AG04449 (cell line): ENCODE results near the gene ROPN1.

Experiments
- CTCF ChIA-PET: fragments of 350-600 bp; formaldehyde crosslinking; extraction: SDS; loops from one replicate; lab custom pipeline; 2021; ENCODE audit warnings: antibody characterized with exemption; lab: Yijun Ruan, JAX
- POLR2A ChIA-PET: fragments of 400-600, 350-600 bp; formaldehyde crosslinking; extraction: SDS; loops from one replicate; lab custom pipeline; 2020; ENCODE audit warnings: antibody characterized with exemption, inconsistent platforms; lab: Yijun Ruan, JAX
- DNase-seq: peaks from one replicate; pipeline ENCODE4 v3.0.0-alpha.2; 2010; ENCODE audit warnings: low read depth, low spot score
- H3K4me3 ChIP-seq: 2 replicates; pipeline ENCODE4 v1.5.1; 2011; ENCODE audit warnings: low read depth, mild to moderate bottlenecking, control low read depth, low read length
- TF ChIP-seq, protein P1 (sequence below): IDR thresholded peaks from one replicate; pipeline ENCODE4 v1.5.1; 2011; ENCODE audit warnings: mild to moderate bottlenecking, moderate library complexity, low read length, control low read depth, inconsistent platforms; ENCODE audit not compliant: insufficient read depth; ENCODE audit errors: missing control alignments

ROPN1 gene

DNA sequence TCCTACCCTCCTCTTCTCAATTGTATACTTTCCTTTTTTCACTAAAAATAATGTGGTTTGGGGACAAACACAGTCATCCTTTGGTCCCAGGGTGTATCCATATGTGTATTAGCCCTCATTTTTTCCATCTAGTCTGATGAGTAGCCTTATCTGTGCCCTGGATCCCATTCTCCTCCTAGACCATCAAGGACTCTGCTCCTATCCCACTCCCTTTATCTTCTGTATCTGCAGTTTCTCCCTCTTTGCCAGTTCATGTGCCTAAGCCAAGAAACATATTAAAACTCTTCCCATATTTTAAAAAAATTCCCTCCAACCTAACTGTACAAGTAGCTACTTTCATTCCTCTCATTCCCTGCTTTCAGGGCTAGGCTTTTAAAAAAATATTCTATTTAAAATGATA, 56.1 kb downstream of the ROPN1 start:
- TF ChIP-seq, protein P1, sequence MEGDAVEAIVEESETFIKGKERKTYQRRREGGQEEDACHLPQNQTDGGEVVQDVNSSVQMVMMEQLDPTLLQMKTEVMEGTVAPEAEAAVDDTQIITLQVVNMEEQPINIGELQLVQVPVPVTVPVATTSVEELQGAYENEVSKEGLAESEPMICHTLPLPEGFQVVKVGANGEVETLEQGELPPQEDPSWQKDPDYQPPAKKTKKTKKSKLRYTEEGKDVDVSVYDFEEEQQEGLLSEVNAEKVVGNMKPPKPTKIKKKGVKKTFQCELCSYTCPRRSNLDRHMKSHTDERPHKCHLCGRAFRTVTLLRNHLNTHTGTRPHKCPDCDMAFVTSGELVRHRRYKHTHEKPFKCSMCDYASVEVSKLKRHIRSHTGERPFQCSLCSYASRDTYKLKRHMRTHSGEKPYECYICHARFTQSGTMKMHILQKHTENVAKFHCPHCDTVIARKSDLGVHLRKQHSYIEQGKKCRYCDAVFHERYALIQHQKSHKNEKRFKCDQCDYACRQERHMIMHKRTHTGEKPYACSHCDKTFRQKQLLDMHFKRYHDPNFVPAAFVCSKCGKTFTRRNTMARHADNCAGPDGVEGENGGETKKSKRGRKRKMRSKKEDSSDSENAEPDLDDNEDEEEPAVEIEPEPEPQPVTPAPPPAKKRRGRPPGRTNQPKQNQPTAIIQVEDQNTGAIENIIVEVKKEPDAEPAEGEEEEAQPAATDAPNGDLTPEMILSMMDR = no peak
- ChIA-PET POLR2A (interaction anchor here (0.7 kb wide), 1 partner anchor 349 kb away, joined by 3 read pairs; no protein-coding TSS in a partner anchor), CTCF (interaction anchor here (0.6 to 1.2 kb wide), 2 partner anchors 20 to 53 kb away, joined by 3 read pairs; no protein-coding TSS in a partner anchor)
- no peak overlapping the region for H3K4me3 ChIP-seq
- no peak for DNase-seq

- ChIA-PET CTCF (no interaction called here), POLR2A (no interaction called here)
- TF ChIP-seq, protein P1 = no peak
- DNase-seq = no peak
- H3K4me3 ChIP-seq = no peak overlapping the region
Measured at GRCh38 chr3:123934250-123934649, 57.7 kb downstream of the ROPN1 start.

DNA sequence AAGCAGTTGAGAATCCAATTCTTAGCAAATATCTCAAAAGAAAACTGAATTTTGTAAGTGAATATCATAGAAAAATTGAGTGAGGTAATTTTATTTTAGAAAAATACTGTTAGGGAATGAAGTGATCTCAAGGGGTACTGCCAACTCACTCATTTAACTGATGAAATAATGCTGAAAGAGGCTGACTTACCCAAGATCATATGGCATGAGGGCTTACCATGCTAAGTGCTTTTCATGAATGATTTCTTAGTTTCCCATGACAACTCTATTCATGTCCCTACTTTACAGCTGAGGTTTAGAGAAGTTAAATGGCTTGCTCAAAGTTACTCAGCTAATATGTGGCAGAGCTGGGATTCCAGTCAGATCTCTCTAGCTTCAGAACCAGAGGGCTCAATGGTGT, 61.5 kb downstream of the ROPN1 start:
- CTCF ChIA-PET = no interaction called here
- no peak for DNase-seq
- no peak overlapping the region for H3K4me3 ChIP-seq
- POLR2A ChIA-PET = no interaction called here
- TF ChIP-seq, protein P1 = no peak

DNA sequence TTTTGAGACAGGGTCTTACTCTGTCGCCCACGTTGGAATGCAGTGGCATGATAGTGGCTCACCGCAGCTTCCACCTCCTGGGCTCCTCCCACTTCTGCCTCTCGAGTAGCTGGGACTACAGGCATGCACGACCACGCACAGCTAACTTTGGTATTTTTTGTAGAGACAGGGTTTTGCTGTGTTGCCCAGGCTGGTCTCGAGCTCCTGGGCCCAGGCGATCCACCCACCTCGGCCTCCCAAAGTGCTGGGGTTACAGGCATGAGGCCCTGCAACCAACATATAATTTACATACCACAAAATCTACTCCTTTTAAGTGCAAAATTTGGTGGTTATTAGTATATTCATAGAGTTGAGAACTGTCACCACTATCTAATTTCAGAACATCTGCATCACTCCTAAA, 62.6 kb downstream of the ROPN1 start:
- ChIA-PET CTCF (no interaction called here), POLR2A (no interaction called here)
- TF ChIP-seq, protein P1 = no peak
- no peak for DNase-seq
- H3K4me3 ChIP-seq = no peak overlapping the region

- H3K4me3 ChIP-seq = no peak overlapping the region
- CTCF ChIA-PET = interaction anchor here (1.5 to 1.8 kb wide), 2 partner anchors 14 to 203 kb away, joined by 4 to 5 read pairs; no protein-coding TSS in a partner anchor
- no peak for DNase-seq
- POLR2A ChIA-PET = no interaction called here
- TF ChIP-seq, protein P1 = no peak
Measured at GRCh38 chr3:123926396-123926795, 65.5 kb downstream of the ROPN1 start.

DNA sequence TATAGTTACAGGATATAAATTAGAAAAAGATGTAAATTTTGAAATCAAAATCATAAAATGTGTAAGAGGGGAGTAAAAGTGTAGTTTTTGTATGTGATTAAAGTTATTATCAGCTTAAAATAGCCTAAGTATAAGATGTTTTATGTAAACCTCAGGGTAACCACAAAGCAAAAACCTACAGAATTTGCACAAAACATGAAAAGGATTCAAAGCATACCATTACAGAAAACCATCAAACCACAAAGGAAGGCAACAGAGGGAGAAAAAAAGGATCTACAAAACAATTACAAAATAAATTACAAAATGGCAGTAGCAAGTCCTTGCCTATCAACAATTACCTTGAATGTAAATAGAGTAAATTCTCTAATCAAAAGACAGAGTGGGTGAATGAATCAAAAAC, 71.1 kb downstream of the ROPN1 start:
- H3K4me3 ChIP-seq = no peak overlapping the region
- TF ChIP-seq, protein P1 = no peak
- CTCF ChIA-PET = interaction anchor here (0.8 to 2.5 kb wide), 2 partner anchors 13 to 197 kb away, joined by 3 to 7 read pairs; no protein-coding TSS in a partner anchor
- POLR2A ChIA-PET = no interaction called here
- DNase-seq = no peak
